Ishikawa (cell line): Measurements from ENCODE around the gene FMN2.

Source experiments
- CEBPB ChIP-seq: IDR thresholded peaks from 2 replicates; pipeline ENCODE4 v1.6.1; 2012
- CREB1 ChIP-seq: IDR thresholded peaks from 2 replicates; pipeline ENCODE4 v1.6.1; 2012; ENCODE audit warnings: low read depth
- EGR1 ChIP-seq: IDR thresholded peaks from 2 replicates; pipeline ENCODE4 v1.6.1; 2012
- EP300 ChIP-seq: IDR thresholded peaks from 2 replicates; pipeline ENCODE4 v1.6.1; 2012; ENCODE audit warnings: borderline replicate concordance
- FOXM1 ChIP-seq: IDR thresholded peaks from 2 replicates; pipeline ENCODE4 v1.6.1; 2012; ENCODE audit warnings: low read depth, borderline replicate concordance
- MAX ChIP-seq: IDR thresholded peaks from 2 replicates; pipeline ENCODE4 v1.6.1; 2012
- NFIC ChIP-seq: IDR thresholded peaks from 2 replicates; pipeline ENCODE4 v1.6.1; 2012
- RAD21 ChIP-seq: IDR thresholded peaks from 2 replicates; pipeline ENCODE4 v1.6.1; 2012; ENCODE audit warnings: low read depth
- REST ChIP-seq: IDR thresholded peaks from 2 replicates; pipeline ENCODE4 v1.6.1; 2012; ENCODE audit warnings: low read depth, mild to moderate bottlenecking
- TAF1 ChIP-seq: IDR thresholded peaks from 2 replicates; pipeline ENCODE4 v1.6.1; 2012; ENCODE audit warnings: low read depth, mild to moderate bottlenecking
- TCF12 ChIP-seq: IDR thresholded peaks from 2 replicates; pipeline ENCODE4 v1.6.1; 2012; ENCODE audit warnings: low read depth
- TEAD4 ChIP-seq: IDR thresholded peaks from 2 replicates; pipeline ENCODE4 v1.6.1; 2012
- USF1 ChIP-seq: IDR thresholded peaks from 2 replicates; pipeline ENCODE4 v1.6.1; 2012
- YY1 ChIP-seq: IDR thresholded peaks from 2 replicates; pipeline ENCODE4 v1.6.1; 2012; ENCODE audit warnings: low read depth
- ZBTB7A ChIP-seq: IDR thresholded peaks from 2 replicates; pipeline ENCODE4 v1.6.1; 2012; ENCODE audit warnings: low read depth

The FMN2 gene

GRCh38 chr1:240508201-240508600 is 416.5 kb downstream of the FMN2 start:
- no peak for TF ChIP-seq ZBTB7A
- no peak for TF ChIP-seq MAX
- no peak for TF ChIP-seq USF1
- TF ChIP-seq TAF1: no peak
- TF ChIP-seq TCF12: no peak
- TF ChIP-seq YY1: no peak
- no peak for TF ChIP-seq CEBPB
- TF ChIP-seq FOXM1: no peak
- TF ChIP-seq NFIC: no peak
- TF ChIP-seq RAD21: no peak
- no peak for TF ChIP-seq CREB1
- TF ChIP-seq TEAD4: no peak
- TF ChIP-seq EP300: no peak
- TF ChIP-seq EGR1: no peak

- TF ChIP-seq CEBPB: no peak
- no peak for TF ChIP-seq NFIC
- TF ChIP-seq EP300: no peak
- TF ChIP-seq RAD21: no peak
- TF ChIP-seq FOXM1: no peak
- no peak for TF ChIP-seq CREB1
- TF ChIP-seq MAX: no peak
- no peak for TF ChIP-seq USF1
- no peak for TF ChIP-seq TAF1
- TF ChIP-seq YY1: no peak
- TF ChIP-seq TEAD4: no peak
- no peak for TF ChIP-seq TCF12
- no peak for TF ChIP-seq ZBTB7A
These were observed 417.3 kb downstream of the FMN2 start for GRCh38 chr1:240508950-240509349.

GRCh38 chr1:240511789-240512188 is 420.1 kb downstream of the FMN2 start:
- TF ChIP-seq EP300 (no peak), RAD21 (no peak), FOXM1 (no peak), TAF1 (no peak), EGR1 (no peak), NFIC (no peak), USF1 (no peak), ZBTB7A (no peak), MAX (no peak), YY1 (no peak), CREB1 (no peak), REST (no peak), TCF12 (no peak), CEBPB (no peak), TEAD4 (no peak)

- TF ChIP-seq CEBPB (no peak), CREB1 (no peak), TCF12 (no peak), USF1 (no peak), REST (no peak), TEAD4 (no peak), MAX (no peak), NFIC (no peak)
These were observed 423.8 kb downstream of the FMN2 start for GRCh38 chr1:240515505-240515904.

- TF ChIP-seq FOXM1: no peak
- no peak for TF ChIP-seq TAF1
- no peak for TF ChIP-seq CREB1
- TF ChIP-seq TEAD4: no peak
- no peak for TF ChIP-seq NFIC
- TF ChIP-seq YY1: no peak
- TF ChIP-seq MAX: no peak
- TF ChIP-seq EP300: no peak
- TF ChIP-seq CEBPB: no peak
- no peak for TF ChIP-seq REST
These were observed 424.4 kb downstream of the FMN2 start for GRCh38 chr1:240516069-240516468.
